HG02642 (cell line): ENCODE measurements around the gene LIFR.

Experiments
- ATAC-seq: cut with Tn5 transposase; IDR thresholded peaks from one replicate; pipeline ENCODE4 v1.9.1; 2021; ENCODE audit warnings: mild to moderate bottlenecking; ENCODE audit not compliant: unreplicated experiment, poor library complexity

Gene LIFR

DNA sequence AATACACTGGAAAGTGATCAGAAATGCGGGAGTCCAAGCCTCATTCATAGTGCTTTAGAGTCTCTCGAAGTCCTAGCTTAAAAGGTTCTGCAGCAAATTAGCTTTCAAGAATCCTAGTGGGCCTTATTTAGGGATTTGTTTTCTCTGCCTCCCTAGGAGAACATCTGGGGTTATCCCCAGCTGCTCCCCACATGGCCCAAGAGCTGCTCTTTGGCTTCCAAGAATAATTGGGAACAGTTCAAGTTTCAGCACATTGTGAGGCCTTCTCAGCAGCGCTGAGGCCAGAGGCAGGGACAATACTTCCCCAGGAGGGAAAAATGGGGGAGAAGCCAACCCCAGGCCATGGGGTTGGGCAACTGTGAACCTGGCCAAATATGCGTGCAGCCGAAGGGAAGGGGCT is 108.7 kb downstream of the LIFR start:
- no peak for ATAC-seq

DNA sequence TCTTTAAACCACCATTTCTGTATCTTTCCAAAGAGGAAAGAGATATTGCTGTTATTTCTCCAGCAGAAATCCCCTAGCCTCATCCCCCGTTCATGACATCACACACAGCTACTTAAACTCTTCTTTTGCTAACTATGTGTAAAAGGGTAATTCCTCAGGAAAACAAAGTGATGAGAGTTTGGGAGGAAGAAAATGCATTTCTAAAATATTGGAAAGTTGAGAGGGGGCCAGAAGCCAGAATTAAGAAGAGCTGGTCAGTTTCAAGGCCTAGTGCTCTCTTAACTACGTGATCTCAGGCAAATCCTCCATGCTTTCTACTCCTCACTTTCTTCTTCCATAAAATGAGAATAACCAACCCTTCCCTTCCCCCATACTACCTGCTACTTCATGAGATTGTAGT is 109.4 kb downstream of the LIFR start:
- ATAC-seq: no peak

DNA sequence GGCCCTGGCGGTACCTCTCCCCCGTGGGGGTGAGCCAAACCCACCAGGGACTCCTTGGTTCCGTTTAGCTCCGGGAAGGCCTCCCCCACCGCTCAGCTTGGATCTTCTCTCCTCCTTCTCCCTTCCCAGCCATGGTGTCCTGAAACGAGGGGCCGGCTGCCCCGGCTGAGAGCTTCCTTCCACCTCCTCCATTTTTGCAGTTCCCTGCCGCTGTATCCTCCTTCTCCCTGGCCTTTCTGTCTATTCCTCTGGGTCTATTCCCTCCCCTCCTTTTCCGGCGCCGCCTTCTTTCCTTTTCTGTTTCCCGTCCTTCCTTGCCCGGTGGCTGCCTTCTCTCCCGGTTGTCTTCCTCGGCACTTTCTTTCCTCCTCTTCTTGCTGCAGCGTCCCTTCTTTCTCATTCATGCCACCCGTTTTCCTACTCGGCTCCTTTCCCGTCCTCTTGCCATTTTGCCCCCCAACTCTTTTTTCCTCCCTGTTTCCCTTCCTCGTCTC is 110.4 kb downstream of the LIFR start:
- no peak for ATAC-seq

DNA sequence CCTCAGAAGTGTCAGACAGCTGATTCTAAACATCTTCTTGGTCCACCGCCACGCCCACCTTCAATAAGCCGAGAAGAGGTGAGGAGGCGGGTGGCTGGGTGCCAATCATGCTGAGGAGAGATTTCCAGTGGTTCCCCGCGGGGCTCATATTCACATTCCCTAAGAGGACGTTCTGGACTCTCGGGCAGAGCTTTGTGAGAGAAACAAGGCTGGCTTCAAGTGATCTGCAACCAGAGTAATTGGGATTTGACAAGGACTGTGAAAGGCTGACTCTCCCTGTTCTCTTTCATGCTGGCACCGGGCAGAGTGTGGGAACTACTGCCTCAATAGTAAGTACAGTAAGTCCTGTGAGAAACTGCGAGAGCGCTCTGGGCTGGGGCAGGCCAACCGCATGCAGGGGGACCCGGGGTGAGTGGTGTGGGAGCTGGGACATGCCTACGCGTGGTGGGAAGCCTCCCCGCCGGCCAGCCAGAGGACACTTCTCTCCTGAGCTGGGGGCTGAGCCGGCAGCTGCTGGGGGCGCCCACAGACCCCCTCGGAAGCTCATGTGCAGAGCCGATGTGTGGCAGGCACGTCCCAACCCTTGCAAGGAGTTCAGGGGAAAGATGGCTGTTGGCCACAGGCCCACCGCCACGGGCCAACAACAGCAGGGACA is 110.9 kb downstream of the LIFR start:
- no peak for ATAC-seq

DNA sequence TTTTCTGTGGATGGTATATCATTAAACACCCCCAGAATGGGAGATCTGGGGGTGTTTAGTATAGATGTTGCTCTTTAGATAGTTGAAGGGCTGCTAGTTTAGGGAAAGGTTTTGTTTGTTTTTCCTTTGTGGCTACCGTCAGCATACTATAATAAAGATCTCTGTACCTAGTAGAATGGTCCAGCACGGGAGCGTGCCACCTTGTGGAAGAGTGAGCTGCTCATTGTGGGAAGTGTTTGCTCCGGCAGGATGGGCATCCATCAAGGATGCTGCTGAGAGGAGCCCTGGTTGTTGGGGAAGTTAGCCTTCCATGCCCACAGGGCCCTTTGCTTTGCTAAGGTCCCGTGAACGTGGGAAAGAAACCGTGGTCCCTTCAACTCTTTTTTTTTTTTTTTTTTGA is 113.1 kb downstream of the LIFR start:
- ATAC-seq: no peak

DNA sequence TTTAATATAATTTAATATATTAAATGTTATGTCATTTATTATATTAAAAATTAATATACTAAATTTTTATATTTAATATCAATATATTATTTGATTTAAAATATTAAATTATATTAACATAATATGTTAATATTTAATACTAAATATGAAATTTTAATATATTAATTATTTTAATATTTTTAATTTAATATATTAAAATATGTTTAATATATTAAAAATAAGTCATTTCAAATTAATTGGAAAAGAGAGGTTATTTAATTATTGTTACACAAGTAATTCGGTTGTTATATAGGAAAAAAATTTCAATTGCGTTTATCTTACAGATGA is 114.2 kb downstream of the LIFR start:
- no peak for ATAC-seq

DNA sequence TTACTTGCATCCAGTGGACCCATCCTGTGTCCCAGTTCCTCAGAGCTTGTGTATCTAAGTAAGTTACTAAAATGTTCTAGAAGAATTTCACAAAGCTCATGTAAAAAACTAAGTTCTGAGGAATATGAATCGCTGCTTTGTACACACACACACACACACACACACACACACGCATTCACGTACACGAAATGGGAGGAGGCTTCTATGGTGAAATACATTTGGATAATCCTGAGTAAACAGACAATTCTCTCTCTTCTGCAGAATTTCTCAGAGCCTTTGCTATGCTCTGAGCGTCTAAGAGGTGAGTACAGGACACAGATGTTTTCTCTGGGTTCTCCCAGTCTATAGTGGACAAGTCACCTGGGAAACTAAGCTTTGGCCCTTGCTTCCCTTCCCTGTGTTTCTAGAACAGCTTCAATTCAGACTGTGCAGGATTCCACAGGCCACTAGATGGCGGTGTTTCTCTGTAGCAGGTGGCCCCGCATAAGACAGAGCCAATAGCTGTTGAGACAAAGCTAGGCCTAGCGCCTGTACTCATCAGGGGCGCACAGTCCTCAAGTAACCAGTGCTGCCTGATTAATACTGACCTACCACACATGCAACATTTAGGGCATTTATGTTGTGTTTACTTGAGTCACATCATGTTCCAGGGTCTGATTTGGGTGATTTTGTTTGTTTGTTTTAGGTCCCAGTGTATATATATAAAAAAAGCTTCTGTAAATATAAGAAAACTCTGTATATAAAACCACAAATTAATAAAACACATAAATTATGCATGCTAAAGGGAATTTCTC is 114.8 kb downstream of the LIFR start:
- ATAC-seq: peak; percentile 99

DNA sequence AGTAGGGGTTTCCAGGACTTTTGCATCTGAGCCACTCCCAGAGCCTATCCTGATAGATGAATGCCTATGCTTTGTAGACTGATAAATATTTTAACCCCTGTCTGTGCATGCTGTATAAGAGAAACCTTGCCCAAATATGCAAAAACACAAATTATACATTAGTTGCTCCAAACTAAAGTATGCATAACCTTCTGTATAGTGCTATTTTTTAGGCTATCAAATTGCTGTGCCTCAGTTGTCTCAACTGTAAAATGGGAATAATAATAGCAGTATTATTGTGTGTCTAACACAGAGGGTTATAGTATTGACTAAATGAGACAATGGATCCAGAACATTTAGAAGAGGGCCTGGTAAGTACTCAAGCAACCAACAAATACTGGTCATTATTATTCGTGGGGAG is 117.7 kb downstream of the LIFR start:
- no peak for ATAC-seq

DNA sequence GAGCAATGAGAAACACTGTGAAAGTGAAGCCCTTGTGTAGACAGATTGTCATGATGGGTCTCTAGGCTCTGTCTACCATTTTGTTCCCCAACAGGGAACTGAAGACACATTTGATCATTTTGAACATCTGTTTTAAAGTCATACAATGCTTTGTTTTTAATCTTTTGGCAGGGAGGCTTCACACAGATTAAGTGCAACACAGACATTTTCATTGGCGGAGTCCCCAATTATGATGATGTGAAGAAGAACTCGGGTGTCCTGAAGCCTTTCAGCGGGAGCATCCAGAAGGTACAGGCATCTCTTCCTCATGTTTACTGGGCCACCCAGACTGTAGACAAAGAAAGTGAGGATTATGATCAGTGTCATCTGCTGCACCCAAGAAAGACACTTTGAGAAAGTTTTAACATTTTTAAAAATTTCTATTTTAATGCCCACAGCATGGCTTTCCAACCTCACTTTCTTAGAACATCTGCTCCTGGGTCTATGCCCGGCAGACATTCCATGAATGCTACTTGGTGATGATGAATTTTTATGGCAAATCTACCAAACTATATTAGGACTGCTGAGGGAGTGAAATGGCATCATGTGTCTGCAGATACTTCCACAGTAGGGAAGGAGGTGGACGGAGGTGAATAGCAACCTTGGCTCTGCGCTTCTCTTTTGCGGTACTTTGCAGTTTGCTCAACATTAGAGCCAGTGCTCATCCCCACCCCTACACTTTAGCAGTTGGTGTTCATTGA is 121.3 kb downstream of the LIFR start:
- no peak for ATAC-seq

DNA sequence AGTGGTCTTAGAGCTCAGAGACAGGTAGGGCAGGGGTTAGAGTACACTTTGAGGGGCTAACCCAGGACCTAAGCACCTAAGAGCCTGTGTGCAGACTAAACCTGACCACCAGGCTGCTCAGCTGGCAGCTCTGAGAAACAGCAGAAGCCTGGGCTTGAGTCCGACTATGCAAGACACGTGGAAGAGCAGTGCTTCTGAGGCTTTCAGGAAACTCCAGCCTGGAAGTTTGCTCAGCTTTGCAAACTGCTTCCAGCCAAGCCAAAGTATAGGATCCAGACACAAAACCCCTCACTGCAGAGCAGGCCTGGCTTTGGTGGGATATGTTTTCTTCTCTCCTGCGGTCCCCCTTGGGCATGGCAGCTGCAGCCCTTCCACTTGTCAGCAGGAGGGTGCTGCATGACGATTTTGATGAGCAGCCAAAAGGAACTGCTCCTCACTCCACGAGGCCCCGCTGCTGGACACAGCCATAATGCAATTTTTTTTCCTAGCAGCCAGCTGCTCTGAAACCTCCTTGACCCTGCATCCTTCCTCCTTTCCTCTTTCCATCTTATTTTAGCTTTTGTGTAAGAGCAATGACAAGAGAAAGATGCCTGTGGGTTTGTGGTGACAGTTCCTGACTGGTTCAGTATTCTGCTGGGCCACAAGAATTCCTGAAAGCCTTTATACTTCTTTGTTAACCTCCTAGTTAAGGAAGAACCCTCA is 123.1 kb downstream of the LIFR start:
- no peak for ATAC-seq

DNA sequence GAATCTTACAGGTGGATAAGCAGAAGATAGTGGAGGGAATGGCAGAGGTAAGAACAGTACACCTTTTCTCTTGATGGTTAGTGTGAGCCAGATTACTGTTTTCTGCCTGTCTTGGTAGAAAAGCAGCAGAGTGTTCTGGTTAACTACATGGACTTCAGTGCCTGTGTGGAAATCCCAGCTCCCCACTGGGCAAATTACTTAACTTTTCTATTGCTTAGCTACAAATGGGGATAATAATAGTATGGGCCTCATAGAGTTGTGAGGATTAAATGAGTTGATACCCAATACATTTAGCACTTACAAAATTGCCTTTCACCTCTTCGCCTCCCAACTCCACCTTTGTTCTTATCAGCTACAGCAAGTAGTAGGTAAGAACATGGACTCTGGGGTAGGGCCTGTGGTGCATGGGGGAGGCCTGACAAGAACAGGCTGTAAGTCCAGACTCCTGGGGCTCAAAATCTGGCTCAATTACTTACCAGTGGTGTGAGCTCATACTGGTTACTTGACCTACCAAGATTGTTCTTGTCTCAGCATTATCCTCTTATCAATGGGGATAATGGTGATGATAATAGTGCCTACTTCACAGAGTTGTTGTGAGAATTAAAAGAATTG is 125.1 kb downstream of the LIFR start:
- no peak for ATAC-seq

DNA sequence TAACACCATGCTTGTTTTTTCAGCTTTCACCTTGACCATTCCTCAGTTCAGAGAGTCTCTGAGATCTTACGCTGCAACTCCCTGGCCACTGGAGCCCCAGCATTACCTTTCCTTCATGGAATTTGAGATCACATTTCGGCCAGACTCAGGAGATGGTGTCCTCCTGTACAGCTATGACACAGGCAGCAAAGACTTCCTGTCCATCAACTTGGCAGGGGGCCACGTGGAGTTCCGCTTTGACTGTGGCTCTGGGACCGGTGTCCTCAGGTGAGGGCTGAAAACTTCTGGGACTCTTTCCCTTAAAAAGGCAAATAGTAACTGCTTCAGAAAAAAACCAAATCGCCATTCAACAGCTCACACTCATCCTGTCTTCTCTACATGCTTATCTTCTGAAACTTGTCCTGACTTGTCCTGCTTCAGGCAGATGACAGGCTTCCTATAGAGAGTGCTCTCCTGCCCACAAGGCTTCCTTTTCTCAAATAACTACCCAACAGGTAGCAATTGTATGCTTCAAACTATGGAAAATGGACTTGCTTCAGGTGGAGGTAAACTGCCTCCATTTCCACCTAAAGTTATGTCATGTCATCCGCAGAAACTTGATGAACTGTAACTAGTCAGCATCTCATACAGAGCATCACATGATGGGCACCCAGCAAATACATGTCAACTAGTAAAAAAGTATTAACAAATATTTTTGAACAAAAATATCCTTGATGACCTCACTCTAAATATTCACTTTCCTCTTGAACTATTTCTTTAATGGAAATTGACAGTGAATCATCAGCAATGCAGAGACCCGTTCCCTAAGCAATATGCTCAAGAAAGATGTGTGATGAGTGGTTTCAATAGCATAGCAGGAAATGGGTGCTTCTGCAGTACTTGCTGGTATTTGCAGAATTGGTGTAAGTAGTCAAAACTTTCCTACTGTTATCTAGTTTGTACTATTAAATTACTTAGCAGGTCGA is 129.2 kb downstream of the LIFR start:
- no peak for ATAC-seq

DNA sequence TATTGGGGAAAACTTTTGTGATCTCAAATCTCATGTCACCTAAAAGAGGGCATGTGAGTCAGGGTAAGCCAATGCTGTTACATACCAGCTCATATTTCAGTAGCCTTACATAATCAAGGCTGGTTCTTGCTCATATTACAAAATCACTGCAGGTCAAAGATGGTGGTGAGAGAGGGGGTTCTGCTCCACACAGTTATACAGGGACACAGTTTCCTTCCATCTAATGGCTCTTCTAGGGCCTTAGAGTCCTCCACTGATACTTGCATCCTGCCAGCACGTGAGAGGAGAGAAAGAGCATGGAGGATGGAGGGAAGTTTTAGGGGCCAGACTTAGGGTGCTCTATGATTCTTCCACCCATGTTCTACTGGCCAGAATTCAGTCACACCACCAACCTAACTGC is 130.0 kb downstream of the LIFR start:
- no peak for ATAC-seq
